Epidermal melanocyte (primary cell): ENCODE measurements around the gene ADGRL2.

Experiments used
- DNase-seq: peaks from one replicate; pipeline ENCODE4 v3.0.0; 2011; ENCODE audit warnings: low spot score; ENCODE audit not compliant: insufficient read length

Gene ADGRL2

GRCh38 chr1:81899214-81899821, 98.6 kb downstream of the ADGRL2 start:
- no peak for DNase-seq

GRCh38 chr1:81907575-81907974, 106.8 kb downstream of the ADGRL2 start:
- DNase-seq, result no peak

GRCh38 chr1:81912383-81912782, 111.6 kb downstream of the ADGRL2 start:
- DNase-seq, result no peak

- no peak for DNase-seq
Measured at GRCh38 chr1:81915937-81916336, 115.2 kb downstream of the ADGRL2 start.

- no peak for DNase-seq
Measured at GRCh38 chr1:81920245-81920740, 119.6 kb downstream of the ADGRL2 start.

- no peak for DNase-seq
Measured at GRCh38 chr1:81920886-81921285, 120.2 kb downstream of the ADGRL2 start.

GRCh38 chr1:81921344-81921743, 120.6 kb downstream of the ADGRL2 start:
- DNase-seq, result no peak

- no peak for DNase-seq
Measured at GRCh38 chr1:81921851-81922462, 121.2 kb downstream of the ADGRL2 start.

GRCh38 chr1:81922955-81923354, 122.2 kb downstream of the ADGRL2 start:
- no peak for DNase-seq

- DNase-seq, result no peak
Measured at GRCh38 chr1:81929106-81929505, 128.4 kb downstream of the ADGRL2 start.

GRCh38 chr1:81936853-81937252, 136.1 kb downstream of the ADGRL2 start:
- no peak for DNase-seq

- DNase-seq, result no peak
Measured at GRCh38 chr1:81937791-81938450, 137.2 kb downstream of the ADGRL2 start.

- DNase-seq, result no peak
Measured at GRCh38 chr1:81948495-81948894, 147.8 kb downstream of the ADGRL2 start.

GRCh38 chr1:81949421-81949820, 148.7 kb downstream of the ADGRL2 start:
- no peak for DNase-seq

- DNase-seq, result no peak
Measured at GRCh38 chr1:81950037-81950436, 149.3 kb downstream of the ADGRL2 start.

GRCh38 chr1:81950591-81951244, 150.0 kb downstream of the ADGRL2 start:
- DNase-seq, result no peak

GRCh38 chr1:81954534-81955020, 153.8 kb downstream of the ADGRL2 start:
- no peak for DNase-seq

GRCh38 chr1:81967951-81968350, 167.2 kb downstream of the ADGRL2 start:
- DNase-seq, result no peak

- DNase-seq, result no peak
Measured at GRCh38 chr1:81970416-81970815, 169.7 kb downstream of the ADGRL2 start.

GRCh38 chr1:81974222-81974841, 173.6 kb downstream of the ADGRL2 start:
- no peak for DNase-seq

- DNase-seq, result no peak
Measured at GRCh38 chr1:81974883-81975555, 174.3 kb downstream of the ADGRL2 start.
